ENCODE measurements around the gene TSPAN14.

- TF ChIP-seq CTCF (IDR thresholded peaks at IDR 0.05; ENCODE audit: poor library complexity): no peak
- no peak for TF ChIP-seq EZH2 (IDR thresholded peaks at IDR 0.05; ENCODE audit: borderline replicate concordance)
Observed at GRCh38 chr10:80538481-80539185, 84.5 kb downstream of the TSPAN14 start.

All from hepatocyte (in vitro differentiated cells).